Fibroblast of skin of back (primary cell): Measurements from ENCODE around the gene GPR61.

Experiments used
- DNase-seq: peaks from one replicate; pipeline ENCODE4 v3.0.0-alpha.2; 2013

Gene GPR61

DNA sequence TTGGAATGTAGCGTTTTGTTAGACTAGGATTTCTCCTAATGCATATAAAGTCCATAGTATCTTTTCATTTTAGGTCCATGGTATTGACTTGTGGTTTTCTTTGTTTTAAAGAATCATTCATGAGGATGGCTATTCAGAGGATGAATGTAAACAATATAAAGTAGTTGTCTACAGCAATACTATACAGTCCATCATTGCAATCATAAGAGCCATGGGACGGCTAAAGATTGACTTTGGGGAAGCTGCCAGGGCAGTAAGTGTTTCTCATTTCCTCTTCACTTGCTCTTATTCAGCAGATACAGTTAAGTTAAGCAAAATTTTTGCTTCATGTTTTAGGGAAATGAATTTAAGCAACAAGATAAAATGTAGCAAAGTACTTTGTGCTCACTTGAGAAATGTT, 34.1 kb downstream of the GPR61 start:
- no peak for DNase-seq

GRCh38 chr1:109578947-109579443, 39.3 kb downstream of the GPR61 start:
- no peak for DNase-seq

- DNase-seq, result no peak
Measured at GRCh38 chr1:109579491-109579890, 39.8 kb downstream of the GPR61 start.

DNA sequence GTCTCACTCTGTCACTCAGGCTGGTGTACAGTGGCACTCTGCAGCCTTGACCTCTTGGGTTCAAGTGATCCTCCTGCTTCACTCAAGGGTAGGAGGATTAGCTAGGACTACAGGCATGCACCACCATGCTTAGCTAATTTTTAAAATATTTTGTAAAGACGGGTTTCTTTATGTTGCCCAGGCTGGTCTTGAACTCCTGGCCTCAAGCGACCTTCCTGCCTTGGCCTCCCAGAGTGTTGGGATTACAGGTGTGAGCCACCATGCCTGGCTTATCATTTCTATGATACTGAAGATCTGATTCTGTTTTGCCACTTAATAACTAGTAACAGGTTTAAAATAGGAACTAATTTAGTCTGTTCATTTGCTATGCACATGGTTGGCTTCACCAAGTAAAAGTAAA, 42.3 kb downstream of the GPR61 start:
- DNase-seq, result no peak

GRCh38 chr1:109584766-109585165, 45.1 kb downstream of the GPR61 start:
- DNase-seq, result no peak

- DNase-seq, result no peak
Measured at GRCh38 chr1:109586055-109586454, 46.4 kb downstream of the GPR61 start.

DNA sequence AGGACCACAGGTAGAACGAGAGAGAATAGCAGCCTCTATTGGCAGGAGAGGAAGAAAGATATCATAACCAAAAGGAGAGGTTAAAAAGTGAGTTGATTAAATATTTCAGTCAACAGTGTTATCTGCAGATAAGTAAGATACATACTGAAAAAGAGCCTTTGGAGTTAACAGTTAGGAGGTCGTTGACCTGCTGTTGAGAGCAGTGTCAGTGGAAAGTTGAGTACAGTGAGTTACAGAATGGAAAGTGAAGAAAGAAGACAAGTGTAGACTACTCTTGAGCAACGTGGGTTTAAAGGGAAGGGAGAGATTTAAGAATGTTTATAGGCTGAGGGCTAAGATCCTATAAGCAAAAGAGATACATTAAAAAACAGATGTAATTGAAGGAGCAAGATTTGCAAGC, 49.5 kb downstream of the GPR61 start:
- DNase-seq, result no peak

GRCh38 chr1:109589679-109590078, 50.0 kb downstream of the GPR61 start:
- no peak for DNase-seq

GRCh38 chr1:109592916-109593315, 53.2 kb downstream of the GPR61 start:
- DNase-seq, result no peak

- peak; percentile 50 for DNase-seq
Measured at GRCh38 chr1:109595531-109595930, 55.9 kb downstream of the GPR61 start.
